HL-60 (cell line): ENCODE measurements around the gene RSPH10B.
"Not testable (repeated sequence)": the region's sequence is repeated elsewhere in the genome, so short reads cannot be mapped to it uniquely, and the experiment has no call there.

Experiments used
- DNase-seq, 2 experiments: peaks; one replicate each; pipeline ENCODE4 v3.0.0-alpha.2; 2010 to 2020; ENCODE audit warnings: low read depth in 1 of 2, low spot score in 1 of 2
- H3K27ac ChIP-seq: fragments of 250-450 bp; sonication (Bioruptor Pico); replicated peaks from 2 replicates; pipeline ENCODE4 v1.5.1; 2020; ENCODE audit warnings: mild to moderate bottlenecking, moderate library complexity
- H3K27me3 ChIP-seq: fragments of 250-450 bp; sonication (Bioruptor Pico); 2 replicates; pipeline ENCODE4 v1.5.1; 2021; ENCODE audit warnings: mild to moderate bottlenecking, moderate library complexity; ENCODE audit not compliant: insufficient read depth, poor library complexity, severe bottlenecking
- H3K4me3 ChIP-seq: replicated peaks from 2 replicates; pipeline ENCODE4 v1.5.1; 2011; ENCODE audit warnings: mild to moderate bottlenecking, control low read depth, low read length; ENCODE audit not compliant: insufficient read depth
- CTCF ChIP-seq: IDR thresholded peaks from one replicate; pipeline ENCODE4 v1.5.1; 2011; ENCODE audit warnings: low read length, control low read depth, inconsistent platforms; ENCODE audit not compliant: insufficient read depth
- GABPA ChIP-seq: IDR thresholded peaks from 2 replicates; pipeline ENCODE4 v1.6.1; 2012; ENCODE audit warnings: low read depth
- POLR2AphosphoS5 ChIP-seq: IDR thresholded peaks from 2 replicates; pipeline ENCODE4 v1.6.1; 2012; ENCODE audit warnings: low read depth
- REST ChIP-seq: IDR thresholded peaks from 2 replicates; pipeline ENCODE4 v1.6.1; 2012; ENCODE audit warnings: low read depth; ENCODE audit not compliant: insufficient replicate concordance
- SPI1 ChIP-seq: IDR thresholded peaks from 2 replicates; pipeline ENCODE4 v1.6.1; 2012; ENCODE audit warnings: low read depth, mild to moderate bottlenecking, borderline replicate concordance

The RSPH10B gene

GRCh38 chr7:6007386-6007785 lies 36.9 kb upstream of the RSPH10B start:
- H3K4me3 ChIP-seq, result no peak overlapping the region
- no peaks in the 10 kb centered on the region for H3K27me3 ChIP-seq
- no peak overlapping the region for H3K27ac ChIP-seq
- DNase-seq, result no peak
- no peak for TF ChIP-seq CTCF
- TF ChIP-seq SPI1, result no peak
- TF ChIP-seq POLR2AphosphoS5, result no peak
- no peak for TF ChIP-seq GABPA
- TF ChIP-seq REST, result no peak

GRCh38 chr7:5997210-5997808 lies 26.8 kb upstream of the RSPH10B start:
- Histone ChIP-seq H3K4me3 (no peak overlapping the region), H3K27me3 (no peaks in the 10 kb centered on the region), H3K27ac (no peak overlapping the region)
- TF ChIP-seq REST (no peak), SPI1 (no peak), CTCF (peak; percentile 20)
- peak in 1 of 2 experiments; percentile 60 for DNase-seq

GRCh38 chr7:5987061-5987460 lies 16.6 kb upstream of the RSPH10B start:
- not testable (repeated sequence) for H3K27ac ChIP-seq, H3K27me3 ChIP-seq, H3K4me3 ChIP-seq, DNase-seq

GRCh38 chr7:5979680-5980314 lies 9.3 kb upstream of the RSPH10B start:
- DNase-seq, H3K4me3 ChIP-seq, H3K27me3 ChIP-seq, H3K27ac ChIP-seq: not testable (repeated sequence)

- not testable (repeated sequence) for H3K27me3 ChIP-seq, DNase-seq, H3K4me3 ChIP-seq, H3K27ac ChIP-seq
Measured at GRCh38 chr7:5973580-5973979, 3.1 kb upstream of the RSPH10B start.

- not testable (repeated sequence) for DNase-seq, H3K27me3 ChIP-seq, H3K4me3 ChIP-seq, H3K27ac ChIP-seq
Measured at GRCh38 chr7:5963810-5964209, 6.7 kb downstream of the RSPH10B start.

GRCh38 chr7:5963205-5963604 lies 7.3 kb downstream of the RSPH10B start:
- not testable (repeated sequence) for H3K27me3 ChIP-seq, DNase-seq, H3K4me3 ChIP-seq, H3K27ac ChIP-seq

- H3K27ac ChIP-seq, DNase-seq, H3K27me3 ChIP-seq, H3K4me3 ChIP-seq: not testable (repeated sequence)
Measured at GRCh38 chr7:5934945-5935450, 35.5 kb downstream of the RSPH10B start.
